Natural killer cell (primary cell): Measurements from ENCODE around the gene CRYBG1. TPM values are rescaled to one million over a fixed set of nuclear protein-coding genes. Genes with fewer than 3 reads are reported as not detected.
"Not testable (repeated sequence)": the region's sequence is repeated elsewhere in the genome, so short reads cannot be mapped to it uniquely, and the experiment has no call there.

Source experiments
- ATAC-seq, 3 donors: fragments of 150-1000 bp in 2 of 3; fragments of 200-7000 bp in 1 of 3; cut with Tn5 transposase; 1 replicate in 1 of 3; 2 replicates in 2 of 3; pipeline ENCODE4 v1.10.0; 2021; ENCODE audit warnings: mild to moderate bottlenecking in 2 of 3, moderate library complexity in 2 of 3
- DNase-seq, 2 donors: peaks; one replicate each; pipeline versions ENCODE4 v3.0.0 to v3.0.0-alpha.2; 2013 to 2021; ENCODE audit warnings: mixed read lengths in 1 of 2
- H3K27ac ChIP-seq: one replicate; pipeline ENCODE4 v1.5.1; 2013; ENCODE audit warnings: mild to moderate bottlenecking, low read length
- H3K27me3 ChIP-seq: one replicate; pipeline ENCODE4 v1.6.1; 2013; ENCODE audit warnings: low read length; ENCODE audit not compliant: control insufficient read depth, insufficient read depth
- H3K36me3 ChIP-seq: one replicate; pipeline ENCODE4 v1.6.1; 2013; ENCODE audit warnings: low read length; ENCODE audit not compliant: control insufficient read depth, insufficient read depth
- H3K4me1 ChIP-seq: one replicate; pipeline ENCODE4 v1.6.1; 2013; ENCODE audit warnings: low read length; ENCODE audit not compliant: control insufficient read depth, insufficient read depth
- H3K4me3 ChIP-seq: one replicate; pipeline ENCODE4 v1.5.1; 2013; ENCODE audit warnings: low read length
- H3K9me3 ChIP-seq: one replicate; pipeline ENCODE4 v1.6.1; 2013; ENCODE audit warnings: low read length; ENCODE audit not compliant: control insufficient read depth, insufficient read depth
- H3K27ac Mint-ChIP-seq, 2 donors: one replicate each; pipeline ENCODE4 v1.8.0; 2022; ENCODE audit warnings: mild to moderate bottlenecking in 2 of 2, mixed read lengths in 2 of 2, moderate library complexity in 1 of 2
- H3K27me3 Mint-ChIP-seq, 2 donors: one replicate each; pipeline ENCODE4 v1.8.0; 2022; ENCODE audit warnings: low read depth in 2 of 2, mixed read lengths in 2 of 2
- H3K36me3 Mint-ChIP-seq: one replicate; pipeline ENCODE4 v1.8.0; 2022; ENCODE audit warnings: mixed read lengths
- H3K4me1 Mint-ChIP-seq, 2 donors: one replicate each; pipeline ENCODE4 v1.8.0; 2022; ENCODE audit warnings: mixed read lengths in 2 of 2
- H3K4me3 Mint-ChIP-seq: one replicate; pipeline ENCODE4 v1.8.0; 2022; ENCODE audit warnings: mild to moderate bottlenecking, moderate library complexity, mixed read lengths
- H3K9me3 Mint-ChIP-seq, 2 donors: one replicate each; pipeline ENCODE4 v1.8.0; 2022; ENCODE audit warnings: mixed read lengths in 2 of 2
- WGBS: methylation state at CpG from one replicate; pipeline ENCODE4 v1.1.7; 2013; ENCODE audit warnings: missing lambda C conversion rate; ENCODE audit not compliant: insufficient coverage; 5-methylcytosine and 5-hydroxymethylcytosine counted together
- intact Hi-C: fragments of 100-400 bp; cut with micrococcal nuclease; formaldehyde crosslinking; loops from one replicate; pipeline ENCODE4 v1.14.2; 2022
- total RNA-seq, 4 donors: library from RNA; stranded (reverse); fragments of 120-200 nt in 1 of 4; gene quantifications; one replicate each; pipeline versions ENCODE4 v1.2.3 to v1.2.4, GENCODE V29; 2013 to 2022
- TF ChIP-seq, protein P1 (sequence below): fragments of 200-600 bp; IDR thresholded peaks from one replicate; pipeline ENCODE4 v1.8.0; 2022; ENCODE audit warnings: antibody characterized with exemption

Gene CRYBG1
- total RNA-seq, 3 donors from 2014 or later (not counting 1 experiment from before 2014, with no cell fraction given), result 16.3 to 21.8 (median 17.5) TPM

DNA sequence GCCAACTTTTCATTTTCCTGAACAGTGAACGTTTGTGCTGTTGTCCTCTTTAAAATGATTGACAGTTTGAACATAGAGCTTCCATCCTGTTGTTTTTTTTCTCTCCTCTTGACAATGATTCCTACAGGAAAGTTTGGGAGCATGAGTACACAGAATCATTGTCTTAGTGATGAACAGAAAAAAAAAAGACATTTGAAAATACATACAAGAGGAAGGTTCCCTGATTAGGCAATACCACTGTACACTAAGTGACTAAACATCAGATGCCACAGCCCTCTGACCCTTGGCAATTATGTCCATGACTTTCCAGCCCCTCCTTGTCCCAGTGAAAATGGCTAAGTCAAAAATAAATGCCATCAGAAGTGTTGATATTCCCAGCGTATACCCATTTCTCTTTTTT, 197.3 kb downstream of the CRYBG1 start:
- no peaks in the 10 kb centered on the region for H3K4me1 ChIP-seq
- TF ChIP-seq, protein P1, sequence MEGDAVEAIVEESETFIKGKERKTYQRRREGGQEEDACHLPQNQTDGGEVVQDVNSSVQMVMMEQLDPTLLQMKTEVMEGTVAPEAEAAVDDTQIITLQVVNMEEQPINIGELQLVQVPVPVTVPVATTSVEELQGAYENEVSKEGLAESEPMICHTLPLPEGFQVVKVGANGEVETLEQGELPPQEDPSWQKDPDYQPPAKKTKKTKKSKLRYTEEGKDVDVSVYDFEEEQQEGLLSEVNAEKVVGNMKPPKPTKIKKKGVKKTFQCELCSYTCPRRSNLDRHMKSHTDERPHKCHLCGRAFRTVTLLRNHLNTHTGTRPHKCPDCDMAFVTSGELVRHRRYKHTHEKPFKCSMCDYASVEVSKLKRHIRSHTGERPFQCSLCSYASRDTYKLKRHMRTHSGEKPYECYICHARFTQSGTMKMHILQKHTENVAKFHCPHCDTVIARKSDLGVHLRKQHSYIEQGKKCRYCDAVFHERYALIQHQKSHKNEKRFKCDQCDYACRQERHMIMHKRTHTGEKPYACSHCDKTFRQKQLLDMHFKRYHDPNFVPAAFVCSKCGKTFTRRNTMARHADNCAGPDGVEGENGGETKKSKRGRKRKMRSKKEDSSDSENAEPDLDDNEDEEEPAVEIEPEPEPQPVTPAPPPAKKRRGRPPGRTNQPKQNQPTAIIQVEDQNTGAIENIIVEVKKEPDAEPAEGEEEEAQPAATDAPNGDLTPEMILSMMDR, result no peak
- H3K4me3 ChIP-seq, result no peak overlapping the region
- H3K9me3 ChIP-seq, result no peaks in the 10 kb centered on the region
- H3K27me3 ChIP-seq, result no peaks in the 10 kb centered on the region
- H3K27ac ChIP-seq, result no peak overlapping the region
- no peak for DNase-seq
- intact Hi-C loops, result no loop called here
- H3K36me3 ChIP-seq, result peaks cover 77% of the 10 kb centered on the region
- peaks cover 0 to 4% of the 10 kb centered on the region in 2 donors for H3K4me1 Mint-ChIP-seq
- H3K4me3 Mint-ChIP-seq, result no peak overlapping the region
- H3K36me3 Mint-ChIP-seq, result peaks cover 22% of the 10 kb centered on the region
- no peak for ATAC-seq
- no peaks in the 10 kb centered on the region for H3K27me3 Mint-ChIP-seq
- no peak overlapping the region for H3K27ac Mint-ChIP-seq
- H3K9me3 Mint-ChIP-seq, result no peaks in the 10 kb centered on the region
- 93% methylated on average over 2 of the region's 2 CpGs for WGBS

DNA sequence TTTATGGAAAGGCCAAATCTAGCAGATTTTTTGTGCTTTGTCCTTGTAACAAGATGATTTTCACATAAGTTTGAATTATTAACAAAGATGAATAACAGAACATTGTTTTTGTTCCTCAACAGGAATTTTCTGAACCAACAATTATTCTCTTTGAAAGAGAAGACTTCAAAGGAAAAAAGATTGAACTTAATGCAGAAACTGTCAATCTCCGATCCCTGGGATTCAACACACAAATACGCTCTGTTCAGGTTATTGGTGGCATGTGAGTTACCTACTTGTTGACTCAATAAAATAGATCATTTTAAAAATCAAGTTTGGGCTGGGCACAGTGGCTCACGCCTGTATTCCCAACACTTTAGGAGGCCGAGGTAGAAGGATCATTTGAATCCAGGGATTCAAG, 197.8 kb downstream of the CRYBG1 start:
- H3K36me3 Mint-ChIP-seq, result peaks cover 18% of the 10 kb centered on the region
- H3K27me3 ChIP-seq, result no peaks in the 10 kb centered on the region
- no peak overlapping the region for H3K4me3 ChIP-seq
- H3K9me3 ChIP-seq, result no peaks in the 10 kb centered on the region
- H3K27ac ChIP-seq, result no peak overlapping the region
- no peaks in the 10 kb centered on the region for H3K9me3 Mint-ChIP-seq
- peaks cover 0 to 4% of the 10 kb centered on the region in 2 donors for H3K4me1 Mint-ChIP-seq
- no peak overlapping the region for H3K4me3 Mint-ChIP-seq
- intact Hi-C loops, result no loop called here
- H3K27ac Mint-ChIP-seq, result no peak overlapping the region
- 96% methylated on average over 4 of the region's 4 CpGs for WGBS
- TF ChIP-seq, protein P1, result no peak
- H3K4me1 ChIP-seq, result no peaks in the 10 kb centered on the region
- DNase-seq, result no peak
- no peak for ATAC-seq
- H3K27me3 Mint-ChIP-seq, result no peaks in the 10 kb centered on the region
- H3K36me3 ChIP-seq, result peaks cover 77% of the 10 kb centered on the region

DNA sequence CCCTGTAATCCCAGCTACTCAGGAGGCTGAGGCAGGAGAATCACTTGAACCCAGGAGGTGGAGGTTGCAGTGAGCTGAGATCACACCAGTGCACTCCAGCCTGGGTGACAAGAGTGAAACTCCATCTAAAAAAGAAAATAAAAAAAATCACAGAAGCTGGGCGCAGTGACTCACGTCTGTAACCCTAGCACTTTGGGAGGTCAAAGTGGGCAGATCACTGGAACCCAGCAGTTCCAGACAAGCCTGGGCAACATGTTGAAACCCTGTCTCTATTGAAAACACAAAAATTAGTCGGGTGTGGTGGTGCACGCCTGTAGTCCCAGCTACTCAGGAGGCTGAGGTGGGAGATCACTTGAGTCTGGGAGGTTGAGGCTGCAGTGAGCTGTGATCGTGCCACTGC, 199.1 kb downstream of the CRYBG1 start:
- H3K27me3 ChIP-seq, DNase-seq, intact Hi-C loops, H3K9me3 ChIP-seq, H3K4me1 ChIP-seq, H3K4me3 Mint-ChIP-seq, H3K9me3 Mint-ChIP-seq, H3K27me3 Mint-ChIP-seq, ATAC-seq, H3K36me3 Mint-ChIP-seq, H3K27ac Mint-ChIP-seq, H3K4me3 ChIP-seq, H3K27ac ChIP-seq, H3K4me1 Mint-ChIP-seq: not testable (repeated sequence)
- H3K36me3 ChIP-seq, result peaks cover 77% of the 10 kb centered on the region
- 95% methylated on average over 5 of the region's 5 CpGs for WGBS

DNA sequence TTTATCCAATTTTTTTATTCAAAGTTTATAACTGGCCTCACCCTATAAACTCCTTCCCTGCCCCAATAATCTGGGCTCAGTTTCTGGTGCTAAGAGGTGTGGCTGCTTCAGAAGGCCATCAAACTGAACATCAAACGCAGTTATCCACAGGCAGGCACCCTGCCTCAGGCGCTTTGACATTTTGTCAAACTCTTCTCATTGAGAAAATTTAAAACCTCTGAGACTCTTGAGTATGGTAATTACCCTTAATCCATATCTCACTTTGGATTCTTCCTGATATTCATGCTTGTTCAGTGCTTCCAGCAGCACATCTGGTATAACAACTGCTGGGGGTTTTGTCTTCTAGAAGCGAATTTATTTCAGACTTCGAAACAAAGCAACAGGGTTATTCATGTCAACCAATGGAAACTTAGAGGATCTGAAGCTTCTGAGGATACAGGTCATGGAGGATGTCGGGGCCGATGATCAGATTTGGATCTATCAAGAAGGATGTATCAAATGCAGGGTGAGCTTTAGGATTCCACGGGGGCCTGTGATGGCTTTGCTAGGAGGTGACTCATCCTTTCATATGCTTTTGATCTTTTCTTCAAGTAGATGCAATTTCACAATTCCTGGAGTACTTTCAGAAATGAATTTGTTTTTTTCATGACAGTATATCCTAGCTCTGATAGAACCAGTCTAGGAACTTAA, 200.6 kb downstream of the CRYBG1 start:
- ATAC-seq (no peak), DNase-seq (no peak)
- Mint-ChIP-seq H3K36me3 (peaks cover 8% of the 10 kb centered on the region), H3K4me3 (no peak overlapping the region), H3K27ac (no peak overlapping the region), H3K9me3 (no peaks in the 10 kb centered on the region), H3K27me3 (no peaks in the 10 kb centered on the region), H3K4me1 (peaks cover 0 to 4% of the 10 kb centered on the region in 2 donors)
- H3K4me1 ChIP-seq, result no peaks in the 10 kb centered on the region
- intact Hi-C loops, result no loop called here
- no peak overlapping the region for H3K4me3 ChIP-seq
- WGBS, result 94% methylated on average over 7 of the region's 7 CpGs
- no peaks in the 10 kb centered on the region for H3K27me3 ChIP-seq
- TF ChIP-seq, protein P1, result no peak
- no peak overlapping the region for H3K27ac ChIP-seq
- peaks cover 80% of the 10 kb centered on the region for H3K36me3 ChIP-seq
- no peaks in the 10 kb centered on the region for H3K9me3 ChIP-seq
